HG03103 (cell line): ENCODE measurements around the gene WDPCP.
"Not testable (repeated sequence)": the region's sequence is repeated elsewhere in the genome, so short reads cannot be mapped to it uniquely, and the experiment has no call there.

Experiments used
- ATAC-seq: cut with Tn5 transposase; IDR thresholded peaks from one replicate; pipeline ENCODE4 v1.9.1; 2021; ENCODE audit warnings: low read depth; ENCODE audit not compliant: unreplicated experiment

Gene WDPCP

GRCh38 chr2:63131196-63131595 is 457.1 kb downstream of the WDPCP start:
- no peak for ATAC-seq

DNA sequence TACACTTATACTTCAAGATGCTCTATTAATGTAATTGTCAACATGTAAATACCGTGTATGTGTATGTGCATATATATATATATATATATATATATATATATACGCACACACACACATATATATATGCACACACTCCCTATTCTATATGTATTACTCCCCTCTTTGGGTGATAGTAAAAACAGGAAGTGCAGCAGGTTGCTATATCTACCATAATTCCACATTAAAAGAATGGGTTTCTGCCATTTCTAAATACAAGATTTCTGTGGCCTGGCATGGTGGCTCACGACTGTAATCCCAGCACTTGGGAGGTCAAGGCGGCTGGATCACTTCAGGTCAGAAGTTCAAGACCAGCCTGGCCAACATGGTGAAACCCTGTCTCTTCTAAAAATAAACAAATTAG is 460.7 kb downstream of the WDPCP start:
- ATAC-seq = no peak

DNA sequence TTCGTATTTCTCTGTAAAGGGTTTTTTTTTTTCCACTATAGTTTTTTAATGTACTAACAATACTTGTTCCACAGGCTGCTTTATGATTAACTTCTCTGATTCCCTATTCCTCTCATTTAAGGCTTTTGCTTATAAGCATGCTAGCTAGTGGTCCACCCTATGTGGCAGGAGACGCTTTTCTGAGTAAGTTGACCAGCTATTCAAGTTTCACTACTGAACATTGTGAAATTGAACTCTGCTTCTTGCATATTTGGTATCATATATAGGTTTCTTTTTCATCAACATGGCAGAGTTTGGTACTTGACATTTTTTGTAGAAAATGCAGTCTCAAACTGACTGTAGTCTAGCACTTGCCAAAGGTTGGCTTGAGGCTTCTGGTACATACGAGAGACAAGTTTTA is 463.4 kb downstream of the WDPCP start:
- no peak for ATAC-seq

DNA sequence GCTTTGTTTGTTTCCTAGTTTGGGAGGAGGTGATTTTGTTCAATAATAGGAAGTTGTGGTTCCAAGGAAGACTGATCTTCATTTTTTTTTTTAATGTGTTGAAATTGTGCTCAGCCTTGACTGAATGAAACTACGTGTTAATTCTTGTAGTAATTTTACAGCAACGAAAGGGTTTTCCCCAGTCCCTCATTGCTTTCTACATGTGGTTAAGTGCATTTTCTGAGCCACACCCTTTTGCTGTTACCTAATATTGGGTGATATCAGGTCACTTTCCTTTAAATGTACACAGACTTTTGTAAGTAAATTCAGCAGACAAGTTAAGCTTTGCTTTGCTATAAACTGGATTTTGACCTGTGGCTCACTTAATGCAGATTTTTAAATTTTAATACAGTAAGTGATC is 464.1 kb downstream of the WDPCP start:
- ATAC-seq = no peak

DNA sequence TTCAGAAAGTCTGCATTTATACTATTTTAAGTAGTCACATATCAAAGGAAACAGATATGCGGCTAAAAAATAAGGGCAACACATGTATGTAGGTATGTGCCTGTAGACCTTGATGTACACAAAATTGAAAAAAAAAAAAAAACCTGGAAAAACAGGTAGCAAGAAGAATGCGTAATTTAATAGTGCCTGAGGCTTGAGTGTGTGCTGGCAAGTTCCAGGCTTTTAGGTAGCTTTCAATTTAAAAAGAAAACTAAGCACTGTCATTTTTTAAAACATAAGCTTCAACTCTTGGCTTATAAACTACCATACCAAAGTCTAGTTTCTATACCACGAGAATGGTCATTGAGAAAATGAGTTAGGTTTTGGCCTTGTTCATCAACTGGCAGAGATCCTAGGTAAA is 465.4 kb downstream of the WDPCP start:
- no peak for ATAC-seq

DNA sequence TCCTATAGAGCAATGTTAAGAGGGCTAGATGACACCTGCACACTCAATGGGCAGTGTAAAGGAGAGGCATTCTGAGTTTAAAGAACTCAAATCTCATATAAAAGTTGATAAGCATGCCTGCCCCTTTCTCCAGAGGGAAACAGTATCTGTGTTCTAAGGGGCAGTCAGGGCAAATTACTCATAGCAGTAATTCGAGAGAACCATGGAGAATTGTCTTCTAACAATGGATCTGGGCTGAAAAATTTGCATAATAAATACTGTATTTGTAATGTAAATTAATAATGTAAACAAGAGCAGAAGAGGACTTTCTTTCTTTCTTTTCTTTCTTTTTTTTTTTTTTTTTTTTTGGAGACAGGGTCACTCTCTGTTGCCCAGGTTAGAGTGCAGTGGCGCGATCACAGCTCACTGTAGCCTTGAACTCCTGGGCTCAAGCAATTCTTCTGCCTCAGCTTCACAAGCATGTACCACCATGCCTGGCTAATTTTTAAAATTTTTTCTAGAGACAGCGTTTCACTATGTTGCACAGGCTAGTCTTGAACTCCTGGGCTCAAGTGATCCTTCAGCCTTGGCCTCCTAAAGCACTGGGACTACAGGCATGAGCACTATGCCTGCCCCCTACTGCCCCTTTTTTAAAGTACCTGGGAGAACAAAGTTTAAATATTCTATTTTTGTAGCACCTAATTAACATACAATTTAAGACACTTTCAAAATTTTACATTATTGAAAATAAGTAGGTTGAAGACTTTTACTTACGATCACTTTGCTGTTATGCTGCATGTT is 467.0 kb downstream of the WDPCP start:
- no peak for ATAC-seq

DNA sequence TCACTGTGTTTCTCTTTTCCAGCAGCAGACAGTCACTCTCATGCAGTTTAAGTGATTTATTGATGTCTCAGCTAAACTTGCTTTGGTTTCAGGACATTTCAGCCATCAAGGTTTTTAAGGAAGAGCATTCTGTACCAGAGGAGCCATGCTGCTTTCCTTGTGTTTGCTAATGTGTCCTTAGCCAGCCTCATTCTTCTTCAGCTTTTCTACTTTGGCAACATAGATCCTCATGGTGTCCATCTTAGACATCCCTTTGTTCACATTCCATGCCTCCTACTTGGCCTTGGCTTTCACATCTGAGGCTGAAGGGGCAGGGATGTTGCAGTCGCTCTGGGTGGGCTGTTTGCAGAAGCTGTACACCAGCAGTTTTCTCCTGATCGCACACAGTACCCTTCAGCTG is 469.5 kb downstream of the WDPCP start:
- ATAC-seq = no peak

DNA sequence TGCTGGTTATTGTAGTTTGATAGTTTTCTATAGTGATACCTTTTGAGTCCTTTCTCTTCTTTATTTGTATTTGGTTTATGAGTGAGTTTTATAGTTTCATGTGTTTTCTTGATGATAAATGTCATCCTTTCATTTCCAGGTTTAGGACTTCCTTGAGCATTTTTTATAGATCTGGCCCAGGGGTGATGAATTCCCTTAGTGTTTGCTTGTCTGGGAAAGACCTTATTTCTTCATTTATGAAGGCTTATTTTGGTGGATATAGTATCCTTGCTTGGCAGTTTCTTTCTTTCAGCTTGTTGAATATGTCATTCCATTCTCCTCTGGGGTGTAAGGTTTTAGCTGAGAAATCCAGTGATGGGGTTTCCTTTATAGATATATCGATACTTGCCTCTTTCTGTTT is 483.8 kb downstream of the WDPCP start:
- no peak for ATAC-seq

DNA sequence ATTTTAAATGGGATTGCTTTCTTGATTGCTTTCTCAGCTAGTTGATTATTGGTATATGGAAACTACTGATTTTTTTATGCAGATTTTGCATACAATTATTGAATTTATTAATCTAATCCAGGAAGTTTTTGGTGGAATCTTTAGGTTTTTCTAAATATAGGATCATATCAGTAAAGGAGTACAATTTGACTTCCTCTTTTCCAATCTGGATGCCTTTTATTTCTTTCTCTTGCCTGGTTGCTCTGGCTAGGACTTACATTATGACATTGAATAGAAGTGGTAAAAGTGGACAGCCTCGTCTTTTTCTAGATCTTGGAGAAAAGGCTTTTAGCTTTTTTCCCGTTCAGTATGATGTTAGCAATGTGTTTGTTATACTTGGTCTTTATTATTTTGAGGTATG is 486.3 kb downstream of the WDPCP start:
- no peak for ATAC-seq

DNA sequence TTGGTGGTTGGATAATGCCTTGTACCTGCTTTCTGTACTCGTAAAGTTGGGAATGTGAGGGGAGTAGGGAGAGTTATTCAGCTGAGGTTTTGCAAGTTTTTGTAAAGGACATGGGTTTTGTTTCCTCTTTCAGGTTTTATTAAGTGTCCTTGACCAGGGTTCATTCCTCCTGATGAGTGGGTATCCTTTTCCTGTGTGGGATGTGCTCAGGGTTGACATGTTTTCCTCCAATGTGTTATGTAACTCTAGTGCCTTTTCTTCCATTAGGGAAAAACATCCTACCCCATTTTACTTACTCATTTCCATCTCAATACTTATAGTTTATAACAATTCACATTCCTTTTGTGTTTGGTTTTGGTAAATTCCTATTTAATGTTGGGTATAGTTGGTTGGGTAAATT is 489.2 kb downstream of the WDPCP start:
- no peak for ATAC-seq

DNA sequence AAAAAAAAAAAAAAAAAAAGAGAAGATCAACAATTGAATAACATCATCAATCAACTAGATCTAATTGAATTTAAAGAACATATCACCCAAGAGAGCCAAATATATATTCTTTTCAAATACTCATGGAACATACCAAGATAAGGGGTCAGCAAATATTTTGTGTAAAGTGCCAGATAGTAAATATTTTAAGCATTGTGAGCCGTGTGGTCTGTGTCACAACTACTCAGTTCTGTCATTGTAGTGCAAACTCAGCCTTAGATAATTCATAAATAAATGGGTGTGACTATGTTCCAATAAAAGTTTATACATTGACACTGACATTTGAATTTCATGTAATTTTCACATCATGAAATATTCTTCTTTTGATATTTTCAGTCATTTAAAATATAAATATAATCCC is 491.8 kb downstream of the WDPCP start:
- ATAC-seq = no peak

- no peak for ATAC-seq
Measured at GRCh38 chr2:63093502-63093901, 494.8 kb downstream of the WDPCP start.

DNA sequence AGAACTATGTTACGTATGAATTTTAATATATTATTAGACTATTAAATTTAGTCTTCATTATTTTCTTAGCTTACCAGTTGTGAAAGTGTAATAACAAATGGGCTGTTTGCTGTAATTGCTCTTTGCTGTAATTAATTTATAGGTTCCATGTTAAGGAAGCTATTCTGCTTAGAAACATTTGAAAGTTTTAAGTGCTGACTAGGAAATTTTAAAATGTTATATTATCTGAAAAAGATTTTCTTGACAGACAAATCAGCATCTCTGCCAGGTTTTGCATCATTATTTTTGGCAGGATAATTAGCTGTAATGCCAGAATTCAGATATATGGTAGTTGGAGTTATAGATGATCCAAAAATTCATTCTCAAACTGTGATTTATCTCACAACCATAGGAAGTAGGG is 495.4 kb downstream of the WDPCP start:
- no peak for ATAC-seq

GRCh38 chr2:63092401-63092800 is 495.9 kb downstream of the WDPCP start:
- ATAC-seq = no peak

- no peak for ATAC-seq
Measured at GRCh38 chr2:63086687-63087086, 501.6 kb downstream of the WDPCP start.

- no peak for ATAC-seq
Measured at GRCh38 chr2:63081404-63081803, 506.9 kb downstream of the WDPCP start.

DNA sequence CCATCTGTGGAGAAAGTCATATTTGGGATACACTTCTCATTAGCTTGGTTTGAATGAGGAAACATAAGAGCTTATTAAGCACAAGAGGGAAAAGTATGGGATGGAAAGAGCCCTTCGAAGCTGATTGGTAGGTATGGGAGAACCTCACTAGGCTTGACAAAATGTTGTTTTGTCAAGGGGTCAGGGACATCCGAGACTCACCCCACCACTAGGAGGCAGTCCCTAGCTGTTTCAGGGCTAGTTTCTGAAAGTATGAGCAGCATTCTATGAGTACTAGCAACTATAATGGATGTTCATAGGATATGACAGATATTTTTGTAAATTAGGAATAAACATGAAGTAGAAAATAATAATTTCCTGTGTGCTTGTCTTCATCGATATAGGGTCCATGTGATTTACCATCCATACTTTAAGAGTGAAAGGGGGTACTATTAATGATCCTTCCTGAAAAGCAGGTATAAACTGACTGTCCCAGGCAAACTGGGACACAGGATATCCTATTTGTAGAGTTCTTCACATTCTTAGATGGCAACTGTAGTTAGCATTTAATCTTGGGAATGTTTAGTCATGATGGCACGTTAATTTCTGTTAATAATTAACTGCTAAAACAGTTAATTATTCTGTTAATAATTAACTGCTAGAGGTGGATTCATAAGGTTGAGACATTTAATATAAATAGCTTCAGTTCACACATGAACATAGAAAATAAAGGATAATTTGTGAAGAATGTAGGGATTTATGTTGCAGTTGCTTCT is 509.2 kb downstream of the WDPCP start:
- no peak for ATAC-seq

- not testable (repeated sequence) for ATAC-seq
Measured at GRCh38 chr2:63074399-63074798, 513.9 kb downstream of the WDPCP start.

DNA sequence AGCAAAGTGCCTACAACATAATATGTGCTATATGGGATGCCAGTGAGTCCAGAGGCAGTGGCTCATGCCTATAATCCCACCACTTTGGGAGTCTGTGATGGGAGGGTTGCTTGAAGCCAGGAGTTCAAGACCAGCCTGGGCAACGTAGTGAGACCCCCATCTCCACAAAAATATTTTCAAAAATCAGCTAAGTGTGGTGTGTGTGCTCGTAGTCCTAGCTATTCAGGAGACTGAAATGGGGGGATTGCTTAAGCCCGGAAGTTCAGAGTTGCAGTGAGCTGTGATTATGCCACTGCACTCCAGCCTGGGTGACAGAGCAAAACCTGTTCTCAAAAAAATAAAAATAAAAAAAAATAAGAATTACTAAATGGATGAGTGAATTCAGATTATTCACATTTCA is 514.3 kb downstream of the WDPCP start:
- no peak for ATAC-seq

- no peak for ATAC-seq
Measured at GRCh38 chr2:63071664-63072063, 516.6 kb downstream of the WDPCP start.
